ENCODE results near the gene MIOX. TPM values are rescaled to one million over a fixed set of nuclear protein-coding genes. Genes with fewer than 3 reads are reported as not detected.
"Not testable (repeated sequence)": the region's sequence is repeated elsewhere in the genome, so short reads cannot be mapped to it uniquely, and the experiment has no call there.

The MIOX gene
- total and polyA plus RNA-seq, 2 experiments from 2014 or later = not detected

DNA sequence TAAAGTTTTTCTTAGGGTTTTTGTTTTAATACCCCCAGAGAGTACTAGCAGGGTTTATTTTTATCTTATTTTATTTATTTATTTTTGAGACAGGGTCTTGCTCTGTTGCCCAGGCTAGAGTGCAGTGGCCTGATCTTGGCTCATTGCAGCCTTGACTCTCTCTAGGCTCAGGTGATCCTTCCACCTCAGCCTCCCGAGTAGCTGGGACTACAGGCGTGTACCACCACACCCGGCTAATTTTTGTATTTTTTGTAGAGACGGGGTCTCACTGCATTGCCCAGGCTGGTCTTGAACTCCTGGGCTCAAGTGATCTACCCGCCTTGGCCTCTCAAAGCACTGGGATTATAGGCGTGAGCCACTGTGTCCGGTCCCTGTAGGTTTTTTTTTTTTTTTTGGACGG is 33.5 kb downstream of the MIOX start:
- H3K27ac Mint-ChIP-seq; H4K20me1 ChIP-seq (replicated peaks; ENCODE audit: insufficient read depth); H3F3A ChIP-seq (replicated peaks; ENCODE audit: low read depth); H3K4me3 ChIP-seq; H3K4me1 Mint-ChIP-seq; ATAC-seq; H3K9me2 ChIP-seq (ENCODE audit: insufficient read depth); H3K4me2 ChIP-seq; H3K36me3 ChIP-seq (ENCODE audit: insufficient read depth); H2AFZ ChIP-seq; H3K4me1 ChIP-seq (ENCODE audit: insufficient read depth); H3K9me3 Mint-ChIP-seq; H3K4me3 Mint-ChIP-seq; H3K79me2 ChIP-seq (replicated peaks; ENCODE audit: insufficient read depth); H3K27ac ChIP-seq (ENCODE audit: low read depth); H3K27me3 ChIP-seq (ENCODE audit: insufficient read depth); DNase-seq (ENCODE audit: low spot score): not testable (repeated sequence)
- H3K36me3 Mint-ChIP-seq (ENCODE audit: low read depth) = peaks cover 22% of the 10 kb centered on the region
- H3K27me3 Mint-ChIP-seq (ENCODE audit: insufficient read depth, low read depth, poor library complexity) = peaks cover 11% of the 10 kb centered on the region

DNA sequence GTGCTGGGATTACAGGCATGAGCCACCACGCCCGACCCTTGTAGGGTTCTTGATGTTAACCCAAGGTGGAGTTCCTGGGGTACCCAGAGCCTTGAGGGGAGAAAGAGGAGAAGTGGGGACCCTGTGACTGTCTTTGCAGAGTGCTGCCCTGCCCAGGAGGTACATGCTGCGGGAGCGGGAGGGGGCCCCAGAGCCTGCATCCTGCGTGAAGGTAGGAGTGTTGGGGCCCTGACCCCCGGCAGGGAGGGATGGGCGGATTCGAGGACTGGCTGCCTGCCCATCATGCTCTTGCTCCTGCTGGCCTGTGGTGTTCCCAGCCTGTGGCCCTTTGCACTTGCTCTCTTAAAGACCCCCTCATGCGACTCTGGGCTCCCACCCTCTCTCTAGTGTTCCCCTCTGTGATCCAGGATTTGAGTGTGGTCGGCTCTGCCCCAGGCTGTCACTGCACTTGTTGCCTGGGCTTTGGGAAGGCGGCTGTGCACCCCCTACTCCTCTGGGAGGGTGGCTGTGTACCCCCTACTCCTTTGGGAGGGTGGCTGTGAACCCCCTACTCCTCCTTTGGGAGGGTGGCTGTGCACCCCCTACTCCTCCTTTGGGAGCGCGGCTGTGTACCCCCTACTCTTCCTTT is 34.3 kb downstream of the MIOX start:
- TF ChIP-seq CREB1 (CRISPR knock-in tag; IDR thresholded peaks at IDR 0.05; ENCODE audit: low read depth) (no peak), POLR2AphosphoS5 (IDR thresholded peaks at IDR 0.05; ENCODE audit: low read depth) (no peak), STAT1 (IDR thresholded peaks at IDR 0.05; ENCODE audit: unreplicated experiment) (no peak), EZH2 (IDR thresholded peaks at IDR 0.05; ENCODE audit: low read depth, unreplicated experiment) (no peak), EZH2phosphoT487 (IDR thresholded peaks at IDR 0.05; ENCODE audit: unreplicated experiment) (no peak), JUNB (IDR thresholded peaks at IDR 0.05; ENCODE audit: unreplicated experiment) (no peak), NANOG (IDR thresholded peaks at IDR 0.05; ENCODE audit: borderline replicate concordance) (no peak), ZNF331 (CRISPR knock-in tag; IDR thresholded peaks at IDR 0.05; ENCODE audit: low read depth) (no peak)
- TF ChIP-seq, protein P1, sequence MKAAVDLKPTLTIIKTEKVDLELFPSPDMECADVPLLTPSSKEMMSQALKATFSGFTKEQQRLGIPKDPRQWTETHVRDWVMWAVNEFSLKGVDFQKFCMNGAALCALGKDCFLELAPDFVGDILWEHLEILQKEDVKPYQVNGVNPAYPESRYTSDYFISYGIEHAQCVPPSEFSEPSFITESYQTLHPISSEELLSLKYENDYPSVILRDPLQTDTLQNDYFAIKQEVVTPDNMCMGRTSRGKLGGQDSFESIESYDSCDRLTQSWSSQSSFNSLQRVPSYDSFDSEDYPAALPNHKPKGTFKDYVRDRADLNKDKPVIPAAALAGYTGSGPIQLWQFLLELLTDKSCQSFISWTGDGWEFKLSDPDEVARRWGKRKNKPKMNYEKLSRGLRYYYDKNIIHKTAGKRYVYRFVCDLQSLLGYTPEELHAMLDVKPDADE (IDR thresholded peaks at IDR 0.05) = no peak
- no peak overlapping the region for H3K4me2 ChIP-seq
- Mint-ChIP-seq H3K9me3 (peaks cover 4% of the 10 kb centered on the region; the same call in 1 of the 3 replicates), H3K4me1 (peaks cover 5% of the 10 kb centered on the region), H3K27me3 (ENCODE audit: insufficient read depth, low read depth, poor library complexity) (peaks cover 9% of the 10 kb centered on the region), H3K36me3 (ENCODE audit: low read depth) (peaks cover 22% of the 10 kb centered on the region), H3K27ac (no peak overlapping the region), H3K4me3 (no peak overlapping the region)
- H3K79me2 ChIP-seq (replicated peaks; ENCODE audit: insufficient read depth) = 0 out of 2 replicates have a peak, but pooled peaks cover 4% of the 10 kb centered on the region
- H3K36me3 ChIP-seq (ENCODE audit: insufficient read depth) = no peaks in the 10 kb centered on the region; the same call in 1 of the 2 replicates
- H3F3A ChIP-seq (replicated peaks; ENCODE audit: low read depth) = 0 out of 2 replicates have a peak, but pooled peaks cover 4% of the 10 kb centered on the region
- no peak overlapping the region for H2AFZ ChIP-seq
- no peaks in the 10 kb centered on the region; the same call in 1 of the 2 replicates for H4K20me1 ChIP-seq (replicated peaks; ENCODE audit: insufficient read depth)
- H3K4me1 ChIP-seq (ENCODE audit: insufficient read depth) = no peaks in the 10 kb centered on the region; the same call in 1 of the 2 replicates
- no peak overlapping the region for H3K27ac ChIP-seq (ENCODE audit: low read depth)
- ATAC-seq (no peak), DNase-seq (ENCODE audit: low spot score) (no peak)
- no peaks in the 10 kb centered on the region for H3K9me2 ChIP-seq (ENCODE audit: insufficient read depth)
- H3K4me3 ChIP-seq = no peak overlapping the region
- H3K27me3 ChIP-seq (ENCODE audit: insufficient read depth) = no peaks in the 10 kb centered on the region

DNA sequence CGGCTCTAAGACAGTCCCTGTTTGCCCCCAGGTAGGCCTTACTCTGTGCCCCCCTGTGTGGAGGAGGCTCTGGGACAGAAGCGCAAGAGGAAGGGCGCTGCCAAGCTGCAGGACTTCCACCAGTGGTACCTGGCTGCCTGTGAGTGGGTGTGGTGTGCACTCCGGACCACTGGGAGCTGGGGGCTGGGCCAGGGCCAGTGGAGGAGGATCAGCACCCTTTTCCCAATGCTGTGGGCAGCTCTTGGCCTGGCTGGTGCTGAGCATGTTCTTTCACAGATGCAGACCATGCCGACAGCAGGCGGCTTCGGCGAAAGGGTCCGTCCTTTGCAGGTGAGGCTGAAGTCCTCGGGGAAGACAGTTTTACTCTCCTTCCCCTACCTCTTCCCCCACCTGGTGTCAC is 35.1 kb downstream of the MIOX start:
- Histone ChIP-seq H3K4me2 (no peak overlapping the region), H3K79me2 (replicated peaks; ENCODE audit: insufficient read depth) (0 out of 2 replicates have a peak, but pooled peaks cover 1% of the 10 kb centered on the region), H3K4me1 (ENCODE audit: insufficient read depth) (no peaks in the 10 kb centered on the region; the same call in 1 of the 2 replicates), H3K9me2 (ENCODE audit: insufficient read depth) (no peaks in the 10 kb centered on the region), H3K4me3 (no peak overlapping the region), H2AFZ (no peak overlapping the region), H3K27ac (ENCODE audit: low read depth) (no peak overlapping the region), H3K27me3 (ENCODE audit: insufficient read depth) (peaks cover 2% of the 10 kb centered on the region; the same call in 1 of the 2 replicates), H3K36me3 (ENCODE audit: insufficient read depth) (no peaks in the 10 kb centered on the region; the same call in 1 of the 2 replicates), H4K20me1 (replicated peaks; ENCODE audit: insufficient read depth) (no peaks in the 10 kb centered on the region; the same call in 1 of the 2 replicates), H3F3A (replicated peaks; ENCODE audit: low read depth) (peaks cover 4% of the 10 kb centered on the region)
- DNase-seq (ENCODE audit: low spot score) = no peak
- Mint-ChIP-seq H3K27ac (no peak overlapping the region), H3K27me3 (ENCODE audit: insufficient read depth, low read depth, poor library complexity) (peaks cover 10% of the 10 kb centered on the region), H3K4me1 (peaks cover 5% of the 10 kb centered on the region), H3K36me3 (ENCODE audit: low read depth) (peaks cover 22% of the 10 kb centered on the region), H3K9me3 (peaks cover 4% of the 10 kb centered on the region; the same call in 1 of the 3 replicates), H3K4me3 (no peak overlapping the region)
- ATAC-seq = no peak
- TF ChIP-seq ZNF331 (CRISPR knock-in tag; IDR thresholded peaks at IDR 0.05; ENCODE audit: low read depth) = no peak
- TF ChIP-seq STAT1 (IDR thresholded peaks at IDR 0.05; ENCODE audit: unreplicated experiment) = no peak
- TF ChIP-seq EZH2phosphoT487 (IDR thresholded peaks at IDR 0.05; ENCODE audit: unreplicated experiment) = no peak
- TF ChIP-seq, protein P2, sequence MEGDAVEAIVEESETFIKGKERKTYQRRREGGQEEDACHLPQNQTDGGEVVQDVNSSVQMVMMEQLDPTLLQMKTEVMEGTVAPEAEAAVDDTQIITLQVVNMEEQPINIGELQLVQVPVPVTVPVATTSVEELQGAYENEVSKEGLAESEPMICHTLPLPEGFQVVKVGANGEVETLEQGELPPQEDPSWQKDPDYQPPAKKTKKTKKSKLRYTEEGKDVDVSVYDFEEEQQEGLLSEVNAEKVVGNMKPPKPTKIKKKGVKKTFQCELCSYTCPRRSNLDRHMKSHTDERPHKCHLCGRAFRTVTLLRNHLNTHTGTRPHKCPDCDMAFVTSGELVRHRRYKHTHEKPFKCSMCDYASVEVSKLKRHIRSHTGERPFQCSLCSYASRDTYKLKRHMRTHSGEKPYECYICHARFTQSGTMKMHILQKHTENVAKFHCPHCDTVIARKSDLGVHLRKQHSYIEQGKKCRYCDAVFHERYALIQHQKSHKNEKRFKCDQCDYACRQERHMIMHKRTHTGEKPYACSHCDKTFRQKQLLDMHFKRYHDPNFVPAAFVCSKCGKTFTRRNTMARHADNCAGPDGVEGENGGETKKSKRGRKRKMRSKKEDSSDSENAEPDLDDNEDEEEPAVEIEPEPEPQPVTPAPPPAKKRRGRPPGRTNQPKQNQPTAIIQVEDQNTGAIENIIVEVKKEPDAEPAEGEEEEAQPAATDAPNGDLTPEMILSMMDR (conservative IDR thresholded peaks at IDR 0.05; ENCODE audit: low read depth in 2 of 2) = no peak
- TF ChIP-seq, protein P3, sequence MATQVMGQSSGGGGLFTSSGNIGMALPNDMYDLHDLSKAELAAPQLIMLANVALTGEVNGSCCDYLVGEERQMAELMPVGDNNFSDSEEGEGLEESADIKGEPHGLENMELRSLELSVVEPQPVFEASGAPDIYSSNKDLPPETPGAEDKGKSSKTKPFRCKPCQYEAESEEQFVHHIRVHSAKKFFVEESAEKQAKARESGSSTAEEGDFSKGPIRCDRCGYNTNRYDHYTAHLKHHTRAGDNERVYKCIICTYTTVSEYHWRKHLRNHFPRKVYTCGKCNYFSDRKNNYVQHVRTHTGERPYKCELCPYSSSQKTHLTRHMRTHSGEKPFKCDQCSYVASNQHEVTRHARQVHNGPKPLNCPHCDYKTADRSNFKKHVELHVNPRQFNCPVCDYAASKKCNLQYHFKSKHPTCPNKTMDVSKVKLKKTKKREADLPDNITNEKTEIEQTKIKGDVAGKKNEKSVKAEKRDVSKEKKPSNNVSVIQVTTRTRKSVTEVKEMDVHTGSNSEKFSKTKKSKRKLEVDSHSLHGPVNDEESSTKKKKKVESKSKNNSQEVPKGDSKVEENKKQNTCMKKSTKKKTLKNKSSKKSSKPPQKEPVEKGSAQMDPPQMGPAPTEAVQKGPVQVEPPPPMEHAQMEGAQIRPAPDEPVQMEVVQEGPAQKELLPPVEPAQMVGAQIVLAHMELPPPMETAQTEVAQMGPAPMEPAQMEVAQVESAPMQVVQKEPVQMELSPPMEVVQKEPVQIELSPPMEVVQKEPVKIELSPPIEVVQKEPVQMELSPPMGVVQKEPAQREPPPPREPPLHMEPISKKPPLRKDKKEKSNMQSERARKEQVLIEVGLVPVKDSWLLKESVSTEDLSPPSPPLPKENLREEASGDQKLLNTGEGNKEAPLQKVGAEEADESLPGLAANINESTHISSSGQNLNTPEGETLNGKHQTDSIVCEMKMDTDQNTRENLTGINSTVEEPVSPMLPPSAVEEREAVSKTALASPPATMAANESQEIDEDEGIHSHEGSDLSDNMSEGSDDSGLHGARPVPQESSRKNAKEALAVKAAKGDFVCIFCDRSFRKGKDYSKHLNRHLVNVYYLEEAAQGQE (IDR thresholded peaks at IDR 0.05; ENCODE audit: unreplicated experiment) = no peak
- TF ChIP-seq ZNF114 (CRISPR knock-in tag; IDR thresholded peaks at IDR 0.05) = no peak
- TF ChIP-seq CREB1 (CRISPR knock-in tag; IDR thresholded peaks at IDR 0.05; ENCODE audit: low read depth) = no peak
